Dedifferentiated amniotic fluid mesenchymal stem cell (primary cell): Measurements from ENCODE around the gene TMEM208.
A peak's percentile ranks its signal among the peaks of the same experiment; 100 is the strongest.

Experiments
- DNase-seq: peaks from one replicate; pipeline ENCODE4 v3.0.0-alpha.2; 2016; ENCODE audit errors: extremely low spot score

TMEM208 gene

DNA sequence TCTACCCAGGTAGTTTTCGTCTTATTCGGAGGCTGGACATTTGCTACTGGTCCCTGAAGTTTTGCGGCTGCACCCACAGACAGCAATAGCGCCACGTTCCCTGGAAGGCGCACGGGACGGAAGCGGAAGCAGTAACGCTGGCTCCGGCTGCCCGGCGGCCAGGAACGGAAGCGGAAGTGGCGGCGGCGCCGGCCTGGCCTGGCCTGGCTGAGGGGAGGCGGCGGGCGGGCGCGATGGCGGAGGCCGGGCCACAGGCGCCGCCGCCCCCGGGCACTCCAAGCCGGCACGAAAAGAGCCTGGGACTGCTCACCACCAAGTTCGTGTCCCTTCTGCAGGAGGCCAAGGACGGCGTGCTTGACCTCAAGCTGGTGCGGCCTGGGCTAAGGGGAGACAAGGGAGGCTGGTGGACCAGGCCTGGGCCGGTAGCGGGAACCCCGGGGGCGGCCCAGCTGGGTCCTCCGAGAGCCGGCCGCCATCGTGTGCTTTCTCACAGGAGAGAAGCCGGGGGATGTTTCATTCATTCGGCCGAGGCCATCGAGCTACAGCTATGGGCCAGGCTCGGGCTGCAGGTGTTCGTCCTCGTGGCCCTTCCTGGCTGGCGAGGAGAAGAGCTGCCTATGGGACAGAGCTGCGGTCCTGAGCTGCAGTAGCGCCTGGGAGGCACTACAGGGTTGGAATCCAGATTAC is 34.8 kb upstream of the TMEM208 start, which contains the start of gene E2F4:
Gene E2F4, plus strand, starts transcription at position 161 of the 687 bp plus-strand sequence. Its CDS starts 73 bp downstream, at position 234.
- peak; percentile 87 for DNase-seq

DNA sequence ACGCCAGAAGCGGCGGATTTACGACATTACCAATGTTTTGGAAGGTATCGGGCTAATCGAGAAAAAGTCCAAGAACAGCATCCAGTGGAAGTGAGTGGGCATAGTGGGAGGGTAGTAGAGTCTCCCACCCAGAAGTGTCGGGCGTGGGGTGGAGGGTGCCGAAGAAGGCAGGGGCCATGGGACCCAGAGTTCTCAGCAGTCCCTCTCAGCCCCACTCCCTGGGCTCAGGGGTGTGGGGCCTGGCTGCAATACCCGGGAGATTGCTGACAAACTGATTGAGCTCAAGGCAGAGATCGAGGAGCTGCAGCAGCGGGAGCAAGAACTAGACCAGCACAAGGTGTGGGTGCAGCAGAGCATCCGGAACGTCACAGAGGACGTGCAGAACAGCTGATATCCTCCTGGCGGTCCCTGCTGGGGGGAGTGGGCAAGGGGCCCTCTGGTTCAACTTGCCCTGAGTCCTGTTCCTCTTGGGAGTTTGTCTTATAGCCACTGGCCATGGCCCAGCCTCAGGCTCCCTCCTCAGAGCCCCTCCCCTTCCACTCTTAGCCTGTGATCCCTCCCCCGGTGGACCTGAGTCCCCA is 34.1 kb upstream of the TMEM208 start:
- DNase-seq = no peak

DNA sequence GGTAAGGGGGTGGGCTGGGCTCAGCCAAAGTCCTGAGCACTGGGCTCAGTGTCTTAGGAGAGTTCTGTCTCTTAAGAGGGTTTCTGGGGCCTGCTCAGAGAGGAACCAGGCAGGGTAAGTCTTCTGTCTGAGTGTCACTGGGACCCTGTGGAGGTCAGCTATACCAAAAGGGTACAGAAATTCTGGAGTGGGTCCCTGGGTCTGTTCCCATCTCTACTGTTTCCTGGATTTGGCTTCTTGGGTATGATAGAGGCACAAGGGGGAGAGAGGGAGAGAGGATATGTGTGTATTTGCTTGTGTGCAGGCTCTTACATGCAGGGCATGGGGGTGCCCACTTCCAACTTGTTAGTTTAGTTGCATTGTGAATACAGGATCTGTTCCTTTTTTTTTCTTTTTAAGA is 33.4 kb upstream of the TMEM208 start:
- DNase-seq = no peak

DNA sequence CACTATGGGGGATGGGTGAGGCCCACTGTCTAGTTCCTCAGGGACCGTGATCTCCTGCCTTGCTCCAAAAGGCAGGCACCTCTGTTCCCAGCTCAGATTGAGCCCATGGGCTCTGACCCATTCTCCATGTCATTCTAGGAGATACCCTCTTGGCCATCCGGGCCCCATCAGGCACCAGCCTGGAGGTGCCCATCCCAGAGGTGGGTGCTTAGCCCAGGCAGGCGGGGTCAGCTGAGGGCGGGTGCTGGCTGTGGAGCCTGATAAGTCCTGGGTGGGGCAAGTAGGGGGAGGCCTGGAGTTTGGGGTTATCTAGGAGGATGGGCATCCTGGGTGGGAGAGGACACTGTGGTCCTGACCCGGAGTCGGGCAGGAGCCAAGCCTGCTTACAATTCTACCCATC is 32.7 kb upstream of the TMEM208 start:
- no peak for DNase-seq

DNA sequence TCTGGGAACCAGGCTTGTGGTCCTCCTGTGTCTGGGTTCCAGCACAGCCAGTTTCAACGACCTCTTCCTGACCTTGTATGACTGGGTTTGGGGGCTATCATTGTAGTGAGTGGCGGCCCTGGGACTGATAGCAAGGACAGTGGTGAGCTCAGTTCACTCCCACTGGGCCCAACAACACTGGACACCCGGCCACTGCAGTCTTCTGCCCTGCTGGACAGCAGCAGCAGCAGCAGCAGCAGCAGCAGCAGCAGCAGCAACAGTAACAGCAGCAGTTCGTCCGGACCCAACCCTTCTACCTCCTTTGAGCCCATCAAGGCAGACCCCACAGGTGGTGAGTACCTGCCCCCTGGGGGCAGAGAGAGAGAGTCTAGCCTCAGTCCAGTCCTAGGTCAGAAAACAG is 31.3 kb upstream of the TMEM208 start:
- no peak for DNase-seq

DNA sequence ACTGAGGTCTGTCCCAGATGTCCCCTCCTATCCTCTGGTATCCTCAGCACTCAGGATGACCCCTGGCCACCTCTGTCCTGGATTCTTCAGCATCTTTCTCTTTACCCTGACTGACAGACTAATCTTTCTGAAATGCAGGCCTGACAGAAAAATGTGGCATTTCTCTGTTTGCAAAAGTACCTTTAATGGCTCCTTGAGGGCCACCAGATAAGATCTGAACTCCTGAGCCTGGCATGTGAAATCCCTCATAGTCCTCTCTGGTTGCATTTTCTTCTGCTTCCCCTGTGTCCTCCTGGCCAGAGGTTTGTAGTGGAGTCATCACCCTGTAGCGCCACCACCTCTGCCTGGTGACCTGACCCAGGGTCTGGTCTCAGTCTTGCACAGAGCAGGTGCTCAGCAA is 30.0 kb upstream of the TMEM208 start:
- DNase-seq = no peak

DNA sequence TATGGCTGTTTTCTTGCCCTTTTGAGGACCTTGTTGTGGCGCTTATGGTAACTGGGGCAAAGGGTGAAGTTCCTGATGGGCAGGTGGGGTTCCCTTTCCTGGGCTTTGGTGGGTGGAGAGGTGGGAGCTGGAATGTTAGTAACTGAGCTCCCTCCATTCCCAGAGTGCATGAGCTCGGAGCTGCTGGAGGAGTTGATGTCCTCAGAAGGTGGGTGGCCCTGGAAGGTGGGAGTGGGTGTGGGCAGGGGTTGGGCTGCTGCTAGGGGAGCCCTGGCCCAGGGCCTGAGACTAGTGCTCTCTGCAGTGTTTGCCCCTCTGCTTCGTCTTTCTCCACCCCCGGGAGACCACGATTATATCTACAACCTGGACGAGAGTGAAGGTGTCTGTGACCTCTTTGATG is 29.2 kb upstream of the TMEM208 start:
- no peak for DNase-seq

DNA sequence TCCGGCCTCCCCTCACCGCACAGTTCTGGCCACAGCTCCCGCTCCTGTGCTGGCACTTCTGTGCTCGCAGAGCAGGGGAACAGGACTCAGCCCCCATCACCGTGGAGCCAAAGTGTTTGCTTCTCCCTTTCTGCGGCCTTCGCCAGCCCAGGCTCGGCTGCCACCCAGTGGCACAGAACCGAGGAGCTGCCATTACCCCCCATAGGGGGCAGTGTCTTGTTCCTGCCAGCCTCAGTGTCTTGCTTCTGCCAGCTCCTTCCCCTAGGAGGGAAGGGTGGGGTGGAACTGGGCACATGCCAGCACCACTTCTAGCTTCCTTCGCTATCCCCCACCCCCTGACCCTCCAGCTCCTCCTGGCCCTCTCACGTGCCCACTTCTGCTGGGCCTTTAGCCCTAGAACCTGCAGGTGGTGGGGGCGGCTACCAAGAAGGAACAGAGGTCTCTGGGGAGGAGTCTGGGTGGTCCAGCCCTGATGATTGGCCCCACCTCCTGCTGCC is 28.6 kb upstream of the TMEM208 start:
- DNase-seq = no peak

DNA sequence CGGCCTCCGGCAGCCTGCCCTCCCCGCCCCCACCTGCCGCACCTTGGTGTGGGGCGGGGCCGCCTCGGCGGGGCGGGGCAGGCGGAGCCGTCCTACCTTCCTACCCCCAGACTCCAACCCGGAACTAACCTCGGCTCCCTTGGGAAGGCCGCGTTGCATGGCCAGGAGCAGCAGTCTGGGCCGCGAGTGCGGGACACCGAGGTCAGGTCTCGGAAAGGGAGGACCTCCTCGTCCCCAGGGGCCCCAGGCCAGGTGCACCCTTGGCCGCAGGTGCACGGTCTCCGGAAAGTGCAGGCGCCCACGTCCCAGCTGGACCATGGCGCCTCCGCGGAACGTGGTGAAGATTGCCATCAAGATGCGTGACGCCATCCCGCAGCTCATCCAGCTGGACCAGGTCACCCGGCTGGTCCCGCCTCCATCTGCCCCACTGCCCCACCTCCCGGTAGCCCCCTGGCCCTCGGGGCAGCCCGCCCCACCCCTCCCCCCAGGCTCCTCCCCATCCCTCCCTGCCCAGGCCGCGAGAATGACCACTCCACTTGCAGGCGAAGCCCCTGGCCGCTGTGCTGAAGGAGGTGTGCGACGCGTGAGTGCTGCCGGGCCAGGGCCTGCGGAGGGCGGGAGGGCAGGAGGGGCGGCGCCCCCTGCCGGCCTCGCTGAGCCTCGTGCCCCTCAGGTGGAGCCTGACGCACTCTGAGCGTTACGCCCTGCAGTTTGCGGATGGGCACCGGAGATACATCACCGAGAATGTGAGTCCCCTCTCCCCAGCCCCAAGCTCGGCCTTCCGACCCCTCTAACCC is 27.7 kb upstream of the TMEM208 start, which contains the start of gene ELMO3:
Gene ELMO3, plus strand, starts transcription at position 121 of the 797 bp plus-strand sequence. Its CDS starts 196 bp downstream, at position 317.
- no peak for DNase-seq

DNA sequence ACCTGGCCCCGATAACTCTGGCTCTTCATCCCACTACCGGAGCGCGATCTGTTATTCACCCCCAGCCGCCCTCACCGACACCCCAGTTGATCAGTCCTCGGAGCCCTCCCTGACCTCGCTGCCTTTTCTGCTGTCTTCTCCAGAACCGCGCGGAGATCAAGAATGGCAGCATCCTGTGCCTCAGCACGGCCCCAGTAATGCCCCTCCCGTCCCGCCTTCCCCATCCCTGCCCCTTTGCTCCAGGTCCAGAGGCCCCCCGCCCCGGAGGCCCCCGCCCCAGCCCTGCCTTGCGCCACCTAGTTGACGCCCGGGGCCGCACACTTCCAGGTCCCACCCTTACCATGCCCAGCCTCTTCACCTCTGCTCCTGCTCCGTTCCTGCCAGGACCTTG is 27.1 kb upstream of the TMEM208 start:
- no peak for DNase-seq

DNA sequence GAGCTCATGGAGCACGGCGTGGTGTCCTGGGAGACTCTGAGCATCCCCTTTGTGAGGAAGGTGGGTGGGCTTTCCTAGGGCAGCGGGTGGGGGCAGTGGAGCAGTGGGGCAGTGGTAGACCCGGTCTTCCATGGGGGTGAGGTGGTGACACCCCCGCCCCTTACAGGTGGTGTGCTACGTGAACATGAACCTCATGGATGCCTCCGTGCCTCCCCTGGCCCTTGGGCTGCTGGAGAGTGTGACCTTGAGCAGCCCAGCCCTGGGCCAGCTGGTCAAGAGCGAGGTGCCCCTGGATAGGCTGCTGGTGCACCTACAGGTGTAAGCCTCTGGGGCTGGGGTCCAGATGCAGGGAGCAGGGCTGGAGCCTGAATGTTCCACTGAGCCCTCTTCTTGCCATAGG is 26.4 kb upstream of the TMEM208 start:
- no peak for DNase-seq

DNA sequence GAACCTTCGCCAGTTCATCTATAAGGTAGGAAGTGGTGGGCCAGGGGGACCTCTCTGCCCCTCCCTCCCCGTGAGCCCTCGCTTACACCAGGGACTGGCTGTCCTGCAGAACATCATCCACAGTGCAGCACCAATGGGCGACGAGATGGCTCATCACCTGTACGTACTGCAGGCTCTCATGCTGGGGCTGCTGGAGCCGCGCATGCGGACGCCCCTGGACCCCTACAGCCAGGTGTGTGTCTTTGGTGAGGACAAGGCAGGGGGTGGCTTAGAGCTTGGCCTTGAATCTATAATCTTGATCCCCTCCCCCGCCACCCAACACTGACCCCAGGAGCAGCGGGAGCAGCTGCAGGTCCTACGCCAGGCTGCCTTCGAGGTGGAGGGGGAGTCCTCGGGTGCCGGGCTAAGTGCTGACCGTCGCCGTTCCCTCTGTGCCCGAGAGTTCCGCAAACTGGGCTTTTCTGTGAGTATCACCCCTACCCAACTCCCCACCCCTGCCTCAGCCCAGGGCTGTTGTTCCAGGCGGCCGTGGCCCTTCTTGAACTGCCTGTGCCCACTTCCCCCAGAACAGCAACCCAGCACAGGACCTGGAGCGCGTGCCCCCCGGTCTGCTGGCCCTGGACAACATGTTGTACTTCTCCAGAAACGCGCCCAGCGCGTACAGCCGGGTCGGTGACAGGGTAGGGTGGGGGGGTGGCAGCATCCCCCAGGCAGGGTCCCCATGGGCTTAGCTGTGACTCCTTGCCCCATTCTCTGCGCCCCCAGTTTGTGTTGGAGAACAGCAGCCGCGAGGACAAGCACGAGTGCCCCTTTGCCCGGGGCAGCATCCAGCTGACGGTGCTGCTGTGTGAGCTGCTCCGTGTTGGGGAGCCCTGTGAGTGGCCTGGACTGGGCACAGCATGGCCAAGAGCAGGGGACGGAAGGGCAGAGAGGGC is 25.3 kb upstream of the TMEM208 start:
- DNase-seq = no peak

DNA sequence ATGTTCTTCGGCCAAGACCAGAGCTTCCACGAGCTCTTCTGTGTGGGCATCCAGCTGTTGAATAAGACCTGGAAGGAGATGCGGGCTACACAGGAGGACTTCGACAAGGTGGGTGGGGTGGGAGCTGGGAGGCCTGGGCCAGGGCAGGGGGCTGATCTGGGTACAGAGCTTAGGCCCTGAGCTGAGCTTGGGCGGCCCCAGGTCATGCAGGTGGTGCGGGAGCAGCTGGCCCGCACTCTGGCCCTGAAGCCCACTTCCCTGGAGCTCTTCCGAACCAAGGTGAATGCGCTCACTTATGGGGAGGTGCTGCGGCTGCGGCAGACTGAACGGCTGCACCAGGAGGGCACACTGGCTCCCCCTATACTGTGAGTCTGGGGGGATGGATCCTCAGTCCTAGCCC is 24.5 kb upstream of the TMEM208 start:
- no peak for DNase-seq

DNA sequence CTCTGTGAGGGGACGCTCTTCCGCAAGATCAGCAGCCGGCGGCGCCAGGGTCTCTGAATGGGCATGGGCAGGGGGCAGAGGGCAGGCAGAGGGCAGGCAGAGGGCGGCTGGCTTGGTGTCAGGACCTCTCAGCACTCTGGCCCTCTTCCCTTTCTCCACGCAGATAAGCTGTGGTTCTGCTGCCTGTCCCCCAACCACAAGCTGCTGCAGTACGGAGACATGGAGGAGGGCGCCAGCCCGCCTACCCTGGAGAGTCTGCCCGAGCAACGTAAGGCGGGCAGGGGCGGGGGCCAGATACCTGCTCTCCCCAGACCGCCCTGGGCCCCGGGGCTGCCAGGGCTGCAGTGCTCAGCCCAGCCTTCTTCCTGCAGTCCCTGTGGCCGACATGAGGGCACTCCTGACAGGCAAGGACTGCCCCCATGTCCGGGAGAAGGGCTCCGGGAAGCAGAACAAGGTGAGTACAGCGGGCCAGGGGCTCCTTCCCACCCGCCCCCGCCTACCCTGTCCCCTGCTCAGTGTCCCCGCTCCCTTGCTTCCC is 23.9 kb upstream of the TMEM208 start:
- DNase-seq = no peak

DNA sequence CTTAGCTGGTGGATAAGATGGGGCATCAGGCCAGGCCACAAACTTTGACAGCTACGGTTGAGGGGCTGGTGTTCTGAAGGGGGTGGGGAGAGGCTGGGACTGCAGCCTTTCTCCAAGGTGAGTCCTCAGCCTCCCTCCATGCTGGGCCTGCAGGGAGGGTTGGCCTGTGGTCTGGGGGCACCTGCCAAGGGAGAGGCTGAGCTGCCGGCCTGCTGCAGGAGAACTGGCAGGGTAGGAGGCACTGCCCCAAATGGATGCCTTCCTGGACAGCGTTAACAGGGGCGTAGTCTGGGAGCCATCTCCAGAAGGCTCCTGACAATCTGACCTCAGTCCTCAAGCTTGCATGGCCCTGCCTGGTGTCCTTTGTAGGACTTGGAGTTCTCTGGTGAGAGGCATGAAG is 22.9 kb upstream of the TMEM208 start:
- no peak for DNase-seq

DNA sequence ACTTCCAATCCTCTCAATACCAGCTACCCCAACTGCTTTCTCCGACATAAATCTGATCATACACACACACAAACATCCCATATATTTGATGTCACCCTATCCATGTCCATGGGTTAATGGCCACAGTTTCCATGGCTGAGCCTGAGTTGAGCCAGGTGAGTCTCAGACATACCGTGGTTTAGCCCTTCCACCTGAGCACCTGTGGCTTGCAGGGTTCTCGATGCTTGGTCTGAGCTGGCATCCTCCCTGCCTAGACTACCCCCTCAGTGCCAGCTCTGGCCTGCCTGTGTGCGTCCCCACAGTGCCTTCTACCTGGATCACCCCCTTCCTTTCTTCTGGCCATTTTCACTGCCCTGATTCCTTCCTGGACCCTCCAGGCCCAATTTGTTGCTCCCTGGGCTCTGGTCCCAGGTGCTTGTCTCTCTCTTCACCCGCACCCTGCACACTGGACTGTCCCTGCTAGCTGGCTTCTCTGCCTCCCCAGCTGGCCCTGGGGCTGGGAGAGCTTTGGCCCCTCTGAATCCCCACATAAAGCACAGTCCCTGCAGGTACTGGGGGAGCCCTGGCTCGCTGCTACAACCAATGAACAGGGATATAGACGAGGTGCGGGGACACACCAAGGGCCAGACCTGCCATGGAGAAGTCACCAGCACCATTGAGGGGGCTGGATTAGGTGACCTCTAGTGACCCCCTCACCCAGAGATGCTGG is 20.6 kb upstream of the TMEM208 start:
- DNase-seq = no peak

DNA sequence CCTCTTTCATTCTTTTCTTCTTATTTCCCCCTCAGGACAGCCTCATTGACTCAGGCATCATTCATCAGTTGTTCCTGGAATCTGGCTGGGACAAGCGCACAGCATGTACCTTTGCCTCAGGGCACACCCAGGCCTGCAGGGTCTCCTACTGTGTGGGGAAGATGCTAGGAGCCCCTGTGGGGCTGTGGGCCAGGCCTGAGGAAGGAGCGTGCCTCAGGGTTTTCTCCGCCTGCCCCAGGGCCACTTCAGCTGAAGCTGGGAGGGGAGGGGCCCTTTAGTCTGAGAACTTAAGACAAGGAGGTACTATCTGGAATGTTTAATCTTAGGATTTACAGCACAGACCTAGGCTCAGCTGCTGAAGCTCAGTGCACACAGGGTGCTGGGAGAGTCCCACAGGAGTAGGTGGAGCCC is 20.1 kb upstream of the TMEM208 start:
- no peak for DNase-seq

DNA sequence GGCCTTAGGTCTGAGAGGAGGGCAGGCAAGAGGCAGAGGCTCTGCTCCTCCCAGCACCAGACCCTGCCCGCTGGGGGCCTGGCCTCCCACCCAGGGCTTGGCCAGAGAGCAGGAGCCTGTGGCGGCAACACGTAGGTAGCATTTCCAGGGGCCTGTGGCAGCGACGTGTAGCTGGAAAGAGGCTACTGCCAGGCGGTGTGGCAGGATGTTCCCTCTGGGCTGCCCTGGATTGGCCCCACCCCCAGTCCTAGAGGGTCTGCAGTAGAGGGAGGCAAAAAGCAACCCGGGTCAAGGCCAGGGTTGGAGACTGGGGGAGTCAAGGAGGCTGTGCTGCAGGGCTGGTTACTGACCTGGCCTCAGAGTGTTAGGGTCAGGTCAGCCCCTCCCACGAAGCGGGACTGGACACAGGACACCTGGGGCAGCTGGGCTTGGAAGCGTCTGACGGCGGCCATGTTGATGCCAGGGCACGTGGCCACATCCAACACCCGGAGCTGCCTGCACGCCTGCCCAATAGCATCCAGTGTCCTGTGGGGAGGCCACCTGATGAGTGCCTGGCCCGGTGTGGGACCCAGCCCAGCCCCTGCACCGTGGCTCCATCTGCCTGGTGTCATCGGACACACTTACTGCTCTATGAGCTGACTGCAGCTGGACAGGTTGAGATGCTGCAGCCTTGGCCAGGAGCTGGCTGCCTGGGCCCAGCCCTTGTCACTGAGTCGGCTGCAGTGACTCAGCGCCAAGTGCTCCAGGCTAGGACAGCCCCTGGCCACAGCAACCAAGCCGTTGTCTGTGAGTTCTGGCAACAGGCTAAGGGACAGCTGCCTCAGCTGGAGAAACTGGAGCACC is 19.5 kb upstream of the TMEM208 start:
- no peak for DNase-seq

DNA sequence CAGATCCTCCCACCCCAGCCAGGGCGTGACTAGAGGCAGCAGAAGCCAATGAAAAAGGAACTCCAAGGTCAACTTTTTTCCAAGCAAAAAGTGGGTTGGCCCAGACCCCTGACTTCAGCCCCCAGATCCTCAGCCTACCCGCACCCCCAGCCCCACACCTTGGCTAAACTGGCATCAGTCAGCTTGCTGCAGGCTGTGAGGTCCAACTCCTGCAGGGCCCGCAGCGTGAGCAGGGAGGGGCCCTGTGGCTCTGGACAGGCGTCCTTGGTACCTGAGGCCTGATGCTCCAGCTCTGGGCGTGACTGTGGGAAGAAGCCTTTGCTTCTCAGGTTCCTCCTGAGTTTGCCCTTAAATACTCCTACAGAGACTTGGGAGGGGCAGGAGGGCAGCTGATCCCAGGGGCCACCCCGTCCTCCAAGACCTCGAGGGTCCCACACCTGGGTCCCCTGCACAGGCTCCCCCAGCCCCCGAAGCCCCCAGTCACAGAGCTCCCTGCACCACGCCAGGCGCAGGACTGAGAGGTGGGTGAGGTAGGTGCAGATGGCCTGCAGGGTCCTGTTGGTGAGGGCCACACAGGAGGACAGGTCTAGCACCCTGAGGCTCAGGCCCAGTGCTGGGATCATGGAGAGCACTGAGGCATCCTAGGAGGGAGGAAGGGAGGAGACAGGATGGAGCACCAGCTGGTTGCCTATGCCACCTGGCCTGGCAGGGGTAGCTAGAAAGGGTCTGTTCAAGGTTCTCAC is 18.6 kb upstream of the TMEM208 start:
- DNase-seq = no peak
